ENCODE data around the gene GTPBP1.

Gene GTPBP1

GRCh38 chr22:38738475-38739070, 32.8 kb downstream of the GTPBP1 start:
- H3K27ac ChIP-seq, result peak overlapping the region; percentile 9 to 20
- no peak for TF ChIP-seq CTCF (IDR thresholded peaks at IDR 0.05)
- no peaks in the 10 kb centered on the region for H3K27me3 ChIP-seq
- H3K9me3 ChIP-seq, result no peaks in the 10 kb centered on the region
- H3K36me3 ChIP-seq, result peaks cover 92 to 100% (median 93%) of the 10 kb centered on the region in 3 donors
- H3K4me3 ChIP-seq, result no peak overlapping the region
- intact Hi-C loops (cut with DNase I; ENCODE audit: low total_unique reads), result no loop called here
- peaks cover 0 to 29% (median 19%) of the 10 kb centered on the region in 4 donors for H3K4me1 ChIP-seq
- DNase-seq, result no peak

DNA sequence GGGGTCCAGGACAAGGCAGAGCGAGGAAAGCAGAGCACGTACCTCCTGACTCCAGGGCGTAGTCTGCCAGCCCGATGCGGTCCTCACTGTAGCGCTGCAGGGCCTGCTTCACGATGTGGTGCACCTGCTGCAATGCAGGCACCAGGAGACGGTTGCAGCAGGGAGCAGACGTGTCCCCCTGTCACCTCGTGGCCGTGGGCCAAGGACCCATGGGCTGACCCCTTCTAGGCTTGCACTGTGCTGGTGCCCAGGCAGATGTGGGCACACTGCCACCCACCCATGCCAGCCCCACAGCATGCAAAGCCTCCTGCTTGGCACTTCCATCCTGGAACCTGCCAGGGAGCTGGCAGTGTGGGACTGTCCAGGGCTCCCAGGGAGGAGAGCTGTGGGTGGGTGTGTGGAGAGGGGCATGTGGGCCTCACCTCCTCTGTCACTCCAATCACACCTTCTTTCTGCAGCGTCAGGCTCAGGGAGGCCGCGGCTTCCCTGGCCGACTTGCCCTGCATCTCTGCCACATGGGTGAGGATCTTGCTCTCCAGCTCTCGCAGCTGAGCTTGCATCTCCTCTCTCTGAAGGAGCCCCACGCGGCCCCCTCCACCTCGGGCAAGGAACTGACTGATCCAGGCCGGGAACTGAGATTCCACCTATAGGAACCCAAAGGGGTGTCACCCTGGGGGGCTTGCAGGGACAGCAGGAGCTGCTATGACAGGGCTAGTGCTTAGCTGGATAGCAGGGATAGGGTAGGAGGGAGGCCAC, 33.7 kb downstream of the GTPBP1 start:
- TF ChIP-seq CTCF (IDR thresholded peaks at IDR 0.05), result no peak
- Histone ChIP-seq H3K27ac (no peak overlapping the region), H3K4me1 (peaks cover 0 to 23% (median 10%) of the 10 kb centered on the region in 4 donors), H3K4me3 (no peak overlapping the region), H3K9me3 (no peaks in the 10 kb centered on the region), H3K36me3 (peaks cover 98 to 100% (median 100%) of the 10 kb centered on the region in 3 donors), H3K27me3 (no peaks in the 10 kb centered on the region)
- no peak for DNase-seq
- intact Hi-C loops (cut with DNase I; ENCODE audit: low total_unique reads), result no loop called here

DNA sequence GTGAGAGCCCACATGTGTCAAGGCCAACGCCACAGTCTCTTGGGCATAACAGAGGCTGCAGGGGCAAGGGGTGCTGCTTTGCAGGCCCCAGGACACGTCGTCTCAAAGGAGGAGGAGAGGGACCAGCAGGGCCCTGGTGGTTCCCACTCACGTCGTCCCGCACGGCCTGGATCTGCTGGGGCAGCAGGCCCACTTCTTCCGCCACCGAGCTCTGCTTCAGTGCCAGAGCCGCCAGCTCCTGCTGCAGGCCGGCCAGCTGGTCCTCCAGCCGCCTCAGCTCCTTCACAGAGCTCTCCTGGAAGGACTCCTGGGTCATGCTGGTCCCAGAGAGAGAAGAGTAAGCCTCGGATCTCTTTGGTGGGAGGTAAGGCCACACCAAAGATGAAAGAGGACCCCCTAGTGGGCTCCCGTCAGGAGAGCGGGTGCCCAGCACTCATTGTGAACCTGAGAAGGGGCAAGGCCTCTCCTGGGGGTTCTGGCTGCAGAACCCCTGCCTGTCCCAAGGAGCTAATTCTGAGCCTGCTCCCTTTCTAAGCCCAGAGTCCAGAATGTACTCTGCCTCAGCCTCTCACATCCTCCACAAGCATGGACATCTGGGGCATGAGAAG, 34.5 kb downstream of the GTPBP1 start:
- Histone ChIP-seq H3K27me3 (no peaks in the 10 kb centered on the region), H3K9me3 (no peaks in the 10 kb centered on the region), H3K4me3 (no peak overlapping the region), H3K4me1 (peaks cover 0 to 18% (median 5%) of the 10 kb centered on the region in 4 donors), H3K36me3 (peaks cover 98 to 100% (median 100%) of the 10 kb centered on the region in 3 donors), H3K27ac (peak overlapping the region in 1 of 2 donors; percentile 9)
- TF ChIP-seq CTCF (IDR thresholded peaks at IDR 0.05), result no peak
- DNase-seq, result no peak
- intact Hi-C loops (cut with DNase I; ENCODE audit: low total_unique reads), result no loop called here

DNA sequence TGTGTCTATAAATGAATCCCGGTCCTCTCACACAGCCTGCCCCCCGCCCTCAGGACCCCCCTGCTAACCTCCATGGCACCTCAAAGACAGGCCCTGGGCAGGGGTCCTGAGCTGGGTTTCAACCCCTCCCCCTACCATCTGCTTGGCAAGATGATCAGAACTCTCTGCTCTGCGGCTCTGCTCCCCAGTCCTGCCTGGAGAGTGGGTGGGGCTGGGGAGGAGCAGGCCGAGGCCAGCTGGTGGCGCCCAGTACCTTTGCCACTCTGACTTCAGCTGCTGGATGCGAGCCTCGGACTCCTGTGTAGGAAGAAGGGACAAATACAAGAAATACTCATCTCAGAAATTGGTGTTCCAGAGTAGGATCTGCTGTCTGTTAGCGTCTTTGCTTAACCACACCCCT, 35.0 kb downstream of the GTPBP1 start:
- Histone ChIP-seq H3K36me3 (peaks cover 98 to 100% (median 100%) of the 10 kb centered on the region in 3 donors), H3K27me3 (no peaks in the 10 kb centered on the region), H3K4me1 (peaks cover 0 to 13% (median 2%) of the 10 kb centered on the region in 4 donors), H3K27ac (peak overlapping the region in 1 of 2 donors; percentile 9), H3K4me3 (no peak overlapping the region), H3K9me3 (no peaks in the 10 kb centered on the region)
- intact Hi-C loops (cut with DNase I; ENCODE audit: low total_unique reads), result no loop called here
- TF ChIP-seq CTCF (IDR thresholded peaks at IDR 0.05), result no peak
- DNase-seq, result no peak

DNA sequence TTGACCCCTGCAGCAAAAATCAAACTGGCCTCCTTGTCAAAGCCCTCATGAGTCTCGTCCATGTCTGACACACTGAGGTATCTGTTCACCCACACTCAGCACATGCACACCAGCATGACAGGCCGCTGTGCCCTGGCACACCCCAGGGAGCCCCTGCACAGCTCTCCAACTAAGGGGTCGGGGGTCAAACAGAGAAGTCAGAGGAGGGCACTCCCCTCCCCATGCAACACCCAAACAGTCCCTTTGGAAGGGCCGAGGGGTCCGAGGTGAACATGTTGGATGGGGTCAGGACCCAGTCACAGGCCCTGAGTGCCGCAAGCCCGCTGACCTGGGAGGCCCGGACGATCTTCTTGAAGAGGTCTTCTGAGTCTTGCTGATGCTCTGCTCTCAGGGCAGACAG, 35.4 kb downstream of the GTPBP1 start:
- Histone ChIP-seq H3K9me3 (no peaks in the 10 kb centered on the region), H3K4me1 (peaks cover 0 to 8% (median under 1%) of the 10 kb centered on the region in 4 donors), H3K27me3 (no peaks in the 10 kb centered on the region), H3K36me3 (peaks cover 98 to 100% (median 100%) of the 10 kb centered on the region in 3 donors), H3K27ac (no peak overlapping the region), H3K4me3 (no peak overlapping the region)
- no peak for DNase-seq
- TF ChIP-seq CTCF (IDR thresholded peaks at IDR 0.05), result no peak
- intact Hi-C loops (cut with DNase I; ENCODE audit: low total_unique reads), result no loop called here

Measured in tibial artery (tissue), 4 donors.